Choroid plexus epithelial cell (primary cell): ENCODE measurements around the gene TIMMDC1.
A peak's percentile ranks its signal among the peaks of the same experiment; 100 is the strongest.

ENCODE experiments used
- DNase-seq: peaks from one replicate; pipeline ENCODE4 v3.0.0-alpha.2; 2010; ENCODE audit warnings: low read depth
- H3K4me3 ChIP-seq: 2 replicates; pipeline ENCODE4 v1.5.1; 2011; ENCODE audit warnings: low read depth, mild to moderate bottlenecking, control low read depth, low read length, moderate library complexity
- CTCF ChIP-seq: conservative IDR thresholded peaks from 2 replicates; pipeline ENCODE4 v1.5.1; 2011; ENCODE audit warnings: low read depth, mild to moderate bottlenecking, control low read depth, inconsistent platforms, low read length, moderate library complexity

The TIMMDC1 gene

DNA sequence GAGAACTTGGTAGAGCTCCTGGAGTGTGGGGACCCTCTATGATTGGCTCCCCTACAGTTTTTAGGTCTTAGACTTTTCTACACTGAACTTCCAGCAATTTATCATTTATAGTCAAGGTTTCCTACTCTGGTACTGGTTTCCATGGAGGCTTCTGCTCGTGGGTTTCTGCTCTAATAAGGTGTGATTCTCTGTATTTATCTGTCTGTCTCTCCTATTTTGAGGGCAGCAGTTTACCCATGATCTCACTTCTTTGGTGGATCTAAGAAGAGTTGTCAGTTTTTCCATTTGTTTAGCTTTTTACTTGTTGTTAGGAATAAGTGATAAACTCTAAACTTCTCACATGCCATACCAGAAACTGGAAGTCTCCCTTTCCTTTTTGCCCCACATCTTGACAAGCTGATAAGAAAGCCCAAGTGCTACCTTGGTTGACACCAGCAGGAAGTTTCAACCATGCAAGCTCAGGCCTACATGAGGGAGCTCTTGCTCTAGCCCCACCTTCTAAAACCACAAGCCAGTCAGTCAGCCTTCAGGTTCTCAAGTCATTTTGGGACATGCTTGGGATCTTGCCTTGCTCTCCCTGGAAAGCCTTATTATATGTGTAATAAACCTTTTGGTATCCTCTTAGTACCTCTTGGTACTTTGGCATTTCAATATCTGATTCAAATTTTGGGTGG, 10.0 kb downstream of the TIMMDC1 start:
- no peak for DNase-seq
- H3K4me3 ChIP-seq: no peak overlapping the region
- no peak for TF ChIP-seq CTCF

DNA sequence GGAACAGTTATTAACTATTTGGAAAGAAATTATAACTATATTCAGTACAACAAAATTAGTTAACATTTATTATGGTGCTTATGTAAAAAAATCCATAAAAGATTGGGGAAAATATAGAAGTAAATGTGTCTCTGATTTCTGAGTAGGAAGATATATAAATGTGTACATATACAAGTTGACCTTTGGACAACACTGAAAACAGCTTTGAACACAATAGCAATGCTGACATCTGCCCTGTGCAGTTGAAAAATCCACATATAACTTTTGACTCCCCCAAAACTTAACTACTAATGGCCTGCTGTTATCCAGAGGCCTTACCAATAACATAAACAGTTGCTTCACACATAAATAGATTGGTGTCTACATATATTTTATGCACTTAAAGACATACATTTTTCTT, 12.3 kb downstream of the TIMMDC1 start:
- H3K4me3 ChIP-seq: no peak overlapping the region
- no peak for TF ChIP-seq CTCF
- DNase-seq: no peak

GRCh38 chr3:119514637-119515036, 16.3 kb downstream of the TIMMDC1 start:
- TF ChIP-seq CTCF: no peak
- no peak overlapping the region for H3K4me3 ChIP-seq
- DNase-seq: no peak

- no peak for TF ChIP-seq CTCF
- DNase-seq: no peak
- no peak overlapping the region for H3K4me3 ChIP-seq
Measured at GRCh38 chr3:119517112-119517511, 18.8 kb downstream of the TIMMDC1 start.

GRCh38 chr3:119518026-119518425, 19.7 kb downstream of the TIMMDC1 start:
- H3K4me3 ChIP-seq: no peak overlapping the region
- DNase-seq: no peak
- no peak for TF ChIP-seq CTCF

DNA sequence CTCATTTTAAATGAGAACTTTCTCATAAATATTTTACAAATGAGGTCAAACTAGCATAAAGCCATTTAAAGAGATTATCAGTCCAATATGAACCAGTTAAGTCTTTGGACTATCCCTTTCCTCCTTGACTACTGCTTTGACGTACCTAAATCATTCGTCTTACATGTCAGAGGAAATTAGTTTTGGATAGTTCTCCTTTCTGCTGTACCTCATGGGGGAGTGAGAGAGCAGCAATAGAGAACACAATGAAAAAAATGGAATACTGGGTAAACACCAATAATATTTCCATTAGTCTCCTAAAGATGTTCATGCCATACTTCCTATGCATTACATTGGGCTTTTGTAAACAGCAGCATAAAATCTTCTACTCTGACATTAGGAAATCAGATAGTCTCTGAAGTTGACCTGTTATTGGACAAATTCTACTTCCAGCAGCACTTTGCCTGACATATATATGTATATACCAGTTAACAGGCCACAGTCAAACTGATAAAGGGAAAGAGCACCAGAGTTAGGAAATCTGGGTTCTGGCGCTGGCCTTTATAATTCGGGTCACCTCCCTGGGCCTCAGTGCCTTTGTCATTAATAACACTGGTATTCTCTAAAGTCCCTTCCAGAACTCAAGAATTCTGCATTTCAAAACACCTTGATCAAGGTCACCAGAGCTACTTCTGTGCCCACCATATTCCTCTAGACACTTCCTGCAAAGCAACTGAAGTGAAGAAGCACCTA, 26.8 kb downstream of the TIMMDC1 start:
- peak; percentile 56 for TF ChIP-seq CTCF
- DNase-seq: peak; percentile 53
- no peak overlapping the region for H3K4me3 ChIP-seq

- no peak overlapping the region for H3K4me3 ChIP-seq
- no peak for DNase-seq
- no peak for TF ChIP-seq CTCF
Measured at GRCh38 chr3:119527714-119528113, 29.4 kb downstream of the TIMMDC1 start.
